Measurements from ENCODE around the gene USP6NL.

GRCh38 chr10:11610166-11610825 lies 1.2 kb downstream of the USP6NL start:
- TF ChIP-seq POLR2A (IDR thresholded peaks at IDR 0.05) (no peak), POLR2AphosphoS5 (IDR thresholded peaks at IDR 0.05) (no peak)
- TF ChIP-seq, protein P1, sequence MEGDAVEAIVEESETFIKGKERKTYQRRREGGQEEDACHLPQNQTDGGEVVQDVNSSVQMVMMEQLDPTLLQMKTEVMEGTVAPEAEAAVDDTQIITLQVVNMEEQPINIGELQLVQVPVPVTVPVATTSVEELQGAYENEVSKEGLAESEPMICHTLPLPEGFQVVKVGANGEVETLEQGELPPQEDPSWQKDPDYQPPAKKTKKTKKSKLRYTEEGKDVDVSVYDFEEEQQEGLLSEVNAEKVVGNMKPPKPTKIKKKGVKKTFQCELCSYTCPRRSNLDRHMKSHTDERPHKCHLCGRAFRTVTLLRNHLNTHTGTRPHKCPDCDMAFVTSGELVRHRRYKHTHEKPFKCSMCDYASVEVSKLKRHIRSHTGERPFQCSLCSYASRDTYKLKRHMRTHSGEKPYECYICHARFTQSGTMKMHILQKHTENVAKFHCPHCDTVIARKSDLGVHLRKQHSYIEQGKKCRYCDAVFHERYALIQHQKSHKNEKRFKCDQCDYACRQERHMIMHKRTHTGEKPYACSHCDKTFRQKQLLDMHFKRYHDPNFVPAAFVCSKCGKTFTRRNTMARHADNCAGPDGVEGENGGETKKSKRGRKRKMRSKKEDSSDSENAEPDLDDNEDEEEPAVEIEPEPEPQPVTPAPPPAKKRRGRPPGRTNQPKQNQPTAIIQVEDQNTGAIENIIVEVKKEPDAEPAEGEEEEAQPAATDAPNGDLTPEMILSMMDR (IDR thresholded peaks at IDR 0.05), result no peak
